ENCODE data around the gene MGRN1.

DNA sequence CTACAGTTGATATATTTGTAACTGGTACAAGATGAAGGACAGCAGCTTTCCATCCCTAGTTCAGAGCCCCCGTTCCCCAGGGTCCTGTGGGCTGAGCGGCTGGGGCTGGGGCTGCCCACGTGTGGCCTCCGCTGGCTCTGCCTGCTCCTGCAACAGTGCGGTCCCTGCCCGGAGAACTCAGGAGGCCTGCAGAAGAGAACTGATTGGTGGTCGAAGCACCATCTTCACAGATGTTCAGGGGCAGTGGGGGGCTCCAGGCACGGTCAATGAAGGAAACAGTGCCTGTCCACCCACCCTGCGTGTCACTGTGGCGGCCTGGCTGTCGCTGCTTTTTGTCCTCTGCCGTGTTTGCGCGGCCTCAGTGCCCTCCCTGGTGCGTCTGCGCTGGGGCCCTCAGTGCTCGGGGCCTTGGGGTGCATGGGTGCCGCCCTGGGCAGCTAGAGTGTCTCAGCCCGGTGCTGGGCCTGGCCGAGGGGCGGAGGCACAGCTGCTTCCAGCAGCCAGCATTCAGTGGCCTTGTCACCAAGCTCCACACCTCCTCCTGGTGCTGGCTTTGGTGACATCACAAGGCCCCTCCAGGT, 64.6 kb downstream of the MGRN1 start:
- TF ChIP-seq ZNF76 (tag by site-specific recombination; IDR thresholded peaks at IDR 0.05; ENCODE audit: borderline replicate concordance, low read depth), result no peak
- TF ChIP-seq ZNF785 (tag by site-specific recombination; IDR thresholded peaks at IDR 0.05), result no peak
- TF ChIP-seq ZNF521 (tag by site-specific recombination; IDR thresholded peaks at IDR 0.05), result no peak
- TF ChIP-seq, protein P1, sequence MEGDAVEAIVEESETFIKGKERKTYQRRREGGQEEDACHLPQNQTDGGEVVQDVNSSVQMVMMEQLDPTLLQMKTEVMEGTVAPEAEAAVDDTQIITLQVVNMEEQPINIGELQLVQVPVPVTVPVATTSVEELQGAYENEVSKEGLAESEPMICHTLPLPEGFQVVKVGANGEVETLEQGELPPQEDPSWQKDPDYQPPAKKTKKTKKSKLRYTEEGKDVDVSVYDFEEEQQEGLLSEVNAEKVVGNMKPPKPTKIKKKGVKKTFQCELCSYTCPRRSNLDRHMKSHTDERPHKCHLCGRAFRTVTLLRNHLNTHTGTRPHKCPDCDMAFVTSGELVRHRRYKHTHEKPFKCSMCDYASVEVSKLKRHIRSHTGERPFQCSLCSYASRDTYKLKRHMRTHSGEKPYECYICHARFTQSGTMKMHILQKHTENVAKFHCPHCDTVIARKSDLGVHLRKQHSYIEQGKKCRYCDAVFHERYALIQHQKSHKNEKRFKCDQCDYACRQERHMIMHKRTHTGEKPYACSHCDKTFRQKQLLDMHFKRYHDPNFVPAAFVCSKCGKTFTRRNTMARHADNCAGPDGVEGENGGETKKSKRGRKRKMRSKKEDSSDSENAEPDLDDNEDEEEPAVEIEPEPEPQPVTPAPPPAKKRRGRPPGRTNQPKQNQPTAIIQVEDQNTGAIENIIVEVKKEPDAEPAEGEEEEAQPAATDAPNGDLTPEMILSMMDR (tag by site-specific recombination; IDR thresholded peaks at IDR 0.05), result no peak; the same call in 1 of the 2 replicates
- TF ChIP-seq, protein P2, sequence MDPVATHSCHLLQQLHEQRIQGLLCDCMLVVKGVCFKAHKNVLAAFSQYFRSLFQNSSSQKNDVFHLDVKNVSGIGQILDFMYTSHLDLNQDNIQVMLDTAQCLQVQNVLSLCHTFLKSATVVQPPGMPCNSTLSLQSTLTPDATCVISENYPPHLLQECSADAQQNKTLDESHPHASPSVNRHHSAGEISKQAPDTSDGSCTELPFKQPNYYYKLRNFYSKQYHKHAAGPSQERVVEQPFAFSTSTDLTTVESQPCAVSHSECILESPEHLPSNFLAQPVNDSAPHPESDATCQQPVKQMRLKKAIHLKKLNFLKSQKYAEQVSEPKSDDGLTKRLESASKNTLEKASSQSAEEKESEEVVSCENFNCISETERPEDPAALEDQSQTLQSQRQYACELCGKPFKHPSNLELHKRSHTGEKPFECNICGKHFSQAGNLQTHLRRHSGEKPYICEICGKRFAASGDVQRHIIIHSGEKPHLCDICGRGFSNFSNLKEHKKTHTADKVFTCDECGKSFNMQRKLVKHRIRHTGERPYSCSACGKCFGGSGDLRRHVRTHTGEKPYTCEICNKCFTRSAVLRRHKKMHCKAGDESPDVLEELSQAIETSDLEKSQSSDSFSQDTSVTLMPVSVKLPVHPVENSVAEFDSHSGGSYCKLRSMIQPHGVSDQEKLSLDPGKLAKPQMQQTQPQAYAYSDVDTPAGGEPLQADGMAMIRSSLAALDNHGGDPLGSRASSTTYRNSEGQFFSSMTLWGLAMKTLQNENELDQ (tag by site-specific recombination; IDR thresholded peaks at IDR 0.05; ENCODE audit: low read depth), result no peak
- TF ChIP-seq, protein P3, sequence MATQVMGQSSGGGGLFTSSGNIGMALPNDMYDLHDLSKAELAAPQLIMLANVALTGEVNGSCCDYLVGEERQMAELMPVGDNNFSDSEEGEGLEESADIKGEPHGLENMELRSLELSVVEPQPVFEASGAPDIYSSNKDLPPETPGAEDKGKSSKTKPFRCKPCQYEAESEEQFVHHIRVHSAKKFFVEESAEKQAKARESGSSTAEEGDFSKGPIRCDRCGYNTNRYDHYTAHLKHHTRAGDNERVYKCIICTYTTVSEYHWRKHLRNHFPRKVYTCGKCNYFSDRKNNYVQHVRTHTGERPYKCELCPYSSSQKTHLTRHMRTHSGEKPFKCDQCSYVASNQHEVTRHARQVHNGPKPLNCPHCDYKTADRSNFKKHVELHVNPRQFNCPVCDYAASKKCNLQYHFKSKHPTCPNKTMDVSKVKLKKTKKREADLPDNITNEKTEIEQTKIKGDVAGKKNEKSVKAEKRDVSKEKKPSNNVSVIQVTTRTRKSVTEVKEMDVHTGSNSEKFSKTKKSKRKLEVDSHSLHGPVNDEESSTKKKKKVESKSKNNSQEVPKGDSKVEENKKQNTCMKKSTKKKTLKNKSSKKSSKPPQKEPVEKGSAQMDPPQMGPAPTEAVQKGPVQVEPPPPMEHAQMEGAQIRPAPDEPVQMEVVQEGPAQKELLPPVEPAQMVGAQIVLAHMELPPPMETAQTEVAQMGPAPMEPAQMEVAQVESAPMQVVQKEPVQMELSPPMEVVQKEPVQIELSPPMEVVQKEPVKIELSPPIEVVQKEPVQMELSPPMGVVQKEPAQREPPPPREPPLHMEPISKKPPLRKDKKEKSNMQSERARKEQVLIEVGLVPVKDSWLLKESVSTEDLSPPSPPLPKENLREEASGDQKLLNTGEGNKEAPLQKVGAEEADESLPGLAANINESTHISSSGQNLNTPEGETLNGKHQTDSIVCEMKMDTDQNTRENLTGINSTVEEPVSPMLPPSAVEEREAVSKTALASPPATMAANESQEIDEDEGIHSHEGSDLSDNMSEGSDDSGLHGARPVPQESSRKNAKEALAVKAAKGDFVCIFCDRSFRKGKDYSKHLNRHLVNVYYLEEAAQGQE (tag by site-specific recombination; IDR thresholded peaks at IDR 0.05), result no peak
- no peak for TF ChIP-seq ZBTB7A (tag by site-specific recombination; IDR thresholded peaks at IDR 0.05; ENCODE audit: low read depth)
- no peak for TF ChIP-seq ZNF274 (IDR thresholded peaks at IDR 0.05; ENCODE audit: low read length)
- TF ChIP-seq ZNF274 (tag by site-specific recombination; IDR thresholded peaks at IDR 0.05; ENCODE audit: borderline replicate concordance), result no peak
- TF ChIP-seq ZNF175 (tag by site-specific recombination; IDR thresholded peaks at IDR 0.05), result no peak
- no peak for TF ChIP-seq GLIS1 (tag by site-specific recombination; IDR thresholded peaks at IDR 0.05)
- TF ChIP-seq, protein P4, sequence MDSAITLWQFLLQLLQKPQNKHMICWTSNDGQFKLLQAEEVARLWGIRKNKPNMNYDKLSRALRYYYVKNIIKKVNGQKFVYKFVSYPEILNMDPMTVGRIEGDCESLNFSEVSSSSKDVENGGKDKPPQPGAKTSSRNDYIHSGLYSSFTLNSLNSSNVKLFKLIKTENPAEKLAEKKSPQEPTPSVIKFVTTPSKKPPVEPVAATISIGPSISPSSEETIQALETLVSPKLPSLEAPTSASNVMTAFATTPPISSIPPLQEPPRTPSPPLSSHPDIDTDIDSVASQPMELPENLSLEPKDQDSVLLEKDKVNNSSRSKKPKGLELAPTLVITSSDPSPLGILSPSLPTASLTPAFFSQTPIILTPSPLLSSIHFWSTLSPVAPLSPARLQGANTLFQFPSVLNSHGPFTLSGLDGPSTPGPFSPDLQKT (IDR thresholded peaks at IDR 0.05; ENCODE audit: borderline replicate concordance, low read depth, low read length), result no peak
- no peak for TF ChIP-seq ZNF19 (tag by site-specific recombination; IDR thresholded peaks at IDR 0.05; ENCODE audit: low read depth)
